ENCODE results near the gene PRKACA. TPM values are rescaled to one million over a fixed set of nuclear protein-coding genes. Genes with fewer than 3 reads are reported as not detected.
"Not testable (repeated sequence)": the region's sequence is repeated elsewhere in the genome, so short reads cannot be mapped to it uniquely, and the experiment has no call there.

PRKACA gene
- total and polyA plus RNA-seq, 7 donors, result 33.6 to 59.1 (median 36.6) TPM

DNA sequence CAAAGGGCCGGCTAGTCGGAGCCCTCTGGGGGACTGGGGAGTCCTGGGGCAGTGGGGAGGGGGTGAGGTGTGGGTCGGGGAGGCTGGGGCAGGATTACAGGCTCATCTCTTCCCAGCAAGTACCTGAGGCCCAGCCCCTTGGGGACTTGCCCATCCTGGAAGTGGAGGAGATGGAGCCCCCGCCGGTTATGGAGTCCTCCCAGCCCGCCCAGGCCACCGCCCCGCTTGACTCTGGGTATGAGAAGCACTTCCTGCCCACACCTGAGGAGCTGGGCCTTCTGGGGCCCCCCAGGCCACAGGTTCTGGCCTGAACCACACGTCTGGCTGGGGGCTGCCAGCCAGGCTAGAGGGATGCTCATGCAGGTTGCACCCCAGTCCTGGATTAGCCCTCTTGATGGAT lies 65.6 kb downstream of the PRKACA start:
- intact Hi-C loops (cut with DNase I), result no loop called here
- peaks cover 0 to 1% (median under 1%) of the 10 kb centered on the region in 4 donors for H3K4me1 ChIP-seq
- no peak for DNase-seq
- no peak overlapping the region for H3K4me3 ChIP-seq
- no peaks in the 10 kb centered on the region for H3K9me3 ChIP-seq
- H3K27ac ChIP-seq, result no peak overlapping the region
- H3K36me3 ChIP-seq, result no peaks in the 10 kb centered on the region
- TF ChIP-seq POLR2A (IDR thresholded peaks at IDR 0.05) (no peak), EP300 (IDR thresholded peaks at IDR 0.05) (no peak), POLR2AphosphoS5 (IDR thresholded peaks at IDR 0.05) (no peak)
- TF ChIP-seq, protein P1, sequence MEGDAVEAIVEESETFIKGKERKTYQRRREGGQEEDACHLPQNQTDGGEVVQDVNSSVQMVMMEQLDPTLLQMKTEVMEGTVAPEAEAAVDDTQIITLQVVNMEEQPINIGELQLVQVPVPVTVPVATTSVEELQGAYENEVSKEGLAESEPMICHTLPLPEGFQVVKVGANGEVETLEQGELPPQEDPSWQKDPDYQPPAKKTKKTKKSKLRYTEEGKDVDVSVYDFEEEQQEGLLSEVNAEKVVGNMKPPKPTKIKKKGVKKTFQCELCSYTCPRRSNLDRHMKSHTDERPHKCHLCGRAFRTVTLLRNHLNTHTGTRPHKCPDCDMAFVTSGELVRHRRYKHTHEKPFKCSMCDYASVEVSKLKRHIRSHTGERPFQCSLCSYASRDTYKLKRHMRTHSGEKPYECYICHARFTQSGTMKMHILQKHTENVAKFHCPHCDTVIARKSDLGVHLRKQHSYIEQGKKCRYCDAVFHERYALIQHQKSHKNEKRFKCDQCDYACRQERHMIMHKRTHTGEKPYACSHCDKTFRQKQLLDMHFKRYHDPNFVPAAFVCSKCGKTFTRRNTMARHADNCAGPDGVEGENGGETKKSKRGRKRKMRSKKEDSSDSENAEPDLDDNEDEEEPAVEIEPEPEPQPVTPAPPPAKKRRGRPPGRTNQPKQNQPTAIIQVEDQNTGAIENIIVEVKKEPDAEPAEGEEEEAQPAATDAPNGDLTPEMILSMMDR (IDR thresholded peaks at IDR 0.05), result no peak
- H3K27me3 ChIP-seq, result peaks cover 0 to 3% (median under 1%) of the 10 kb centered on the region in 3 donors
- WGBS, 2 donors, result 86 to 91% methylated on average over 9 of the region's 9 CpGs

DNA sequence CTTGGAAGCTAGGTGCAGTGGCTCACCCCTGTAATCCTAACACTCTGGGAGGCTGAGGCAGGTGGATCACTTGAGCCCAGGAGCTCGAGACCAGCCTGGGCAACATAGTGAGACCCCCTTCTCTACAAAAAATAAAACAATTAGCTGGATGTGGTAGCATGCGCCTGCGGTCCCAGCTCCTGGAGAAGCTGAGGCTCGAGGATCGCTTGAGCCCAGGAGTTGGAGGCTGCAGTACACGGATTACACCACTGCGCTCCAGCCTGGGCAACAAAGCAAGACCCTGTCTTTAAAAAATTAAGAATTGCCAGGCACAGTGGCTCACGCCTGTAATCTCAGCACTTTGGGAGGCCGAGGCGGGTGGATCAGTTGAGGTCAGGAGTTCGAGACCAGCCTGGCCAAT lies 66.6 kb downstream of the PRKACA start:
- intact Hi-C loops (cut with DNase I); H3K27me3 ChIP-seq; H3K4me1 ChIP-seq; H3K36me3 ChIP-seq; H3K9me3 ChIP-seq; H3K27ac ChIP-seq; H3K4me3 ChIP-seq; DNase-seq: not testable (repeated sequence)
- WGBS, 2 donors, result 95 to 96% methylated on average over 11 of the region's 11 CpGs

DNA sequence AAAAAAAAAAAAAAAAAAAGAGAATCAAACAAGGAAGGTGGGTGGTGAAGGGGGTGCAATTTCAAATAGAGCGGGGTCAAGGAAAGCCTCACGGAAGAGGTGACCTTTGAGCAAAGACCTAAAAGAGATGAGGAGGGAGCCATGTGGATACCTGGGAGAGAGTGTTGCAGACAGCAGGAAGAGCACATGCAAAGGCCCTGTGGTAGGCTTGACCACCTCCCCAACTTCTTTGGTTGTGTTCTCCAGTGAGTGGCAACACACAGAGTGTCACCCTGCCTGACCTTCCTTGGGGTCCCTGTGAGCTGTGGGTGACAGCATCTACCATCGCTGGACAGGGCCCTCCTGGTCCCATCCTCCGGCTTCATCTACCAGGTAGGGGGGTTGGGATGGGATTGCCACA lies 67.0 kb downstream of the PRKACA start:
- intact Hi-C loops (cut with DNase I), result no loop called here
- TF ChIP-seq POLR2A (IDR thresholded peaks at IDR 0.05), result no peak
- TF ChIP-seq, protein P1 (IDR thresholded peaks at IDR 0.05), result no peak
- TF ChIP-seq EP300 (IDR thresholded peaks at IDR 0.05), result no peak
- TF ChIP-seq POLR2AphosphoS5 (IDR thresholded peaks at IDR 0.05), result no peak
- WGBS, 2 donors, result 96 to 97% methylated on average over 4 of the region's 4 CpGs

DNA sequence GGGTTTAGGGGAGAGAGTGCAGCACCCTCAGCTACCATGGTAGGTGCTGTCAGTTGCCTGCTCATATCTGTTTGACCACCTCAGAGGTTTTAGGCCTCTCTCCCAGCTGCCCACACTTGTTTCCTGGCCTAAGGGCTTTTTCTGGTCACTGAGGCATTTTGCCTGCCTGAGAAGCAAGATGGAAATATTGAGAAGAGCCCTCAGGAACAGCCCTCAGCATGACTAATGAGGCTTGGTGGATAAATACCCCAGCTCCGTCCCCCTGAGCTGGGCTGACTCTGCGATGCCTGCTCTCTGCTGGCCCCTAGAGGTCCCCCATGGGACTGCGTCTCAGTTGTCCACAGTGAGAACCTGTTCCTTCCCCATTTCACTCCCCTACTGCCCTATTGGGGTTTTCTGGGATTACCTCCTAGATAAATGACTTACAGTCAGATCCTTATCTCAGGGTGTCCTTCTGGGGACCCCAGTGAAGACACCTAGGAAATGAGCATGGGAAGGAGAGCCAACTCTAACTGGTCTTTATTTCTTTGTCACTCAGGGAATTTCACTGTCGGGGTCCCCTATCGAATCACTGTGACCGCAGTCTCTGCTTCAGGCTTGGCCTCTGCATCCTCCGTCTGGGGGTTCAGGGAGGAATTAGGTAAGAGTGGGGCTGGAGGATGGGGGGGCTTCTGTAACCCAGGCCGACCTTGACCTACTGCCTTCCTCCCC lies 69.0 kb downstream of the PRKACA start:
- Histone ChIP-seq H3K9me3 (no peaks in the 10 kb centered on the region), H3K4me1 (no peaks in the 10 kb centered on the region), H3K27me3 (no peaks in the 10 kb centered on the region), H3K27ac (no peak overlapping the region), H3K36me3 (no peaks in the 10 kb centered on the region), H3K4me3 (no peak overlapping the region)
- 73 to 80% methylated on average over 8 of the region's 8 CpGs for WGBS, 2 donors
- DNase-seq, result no peak
- intact Hi-C loops (cut with DNase I), result loop anchor here (10.0 kb wide), 1 partner anchor 454 kb away; no protein-coding TSS in a partner anchor
- TF ChIP-seq, protein P1 (IDR thresholded peaks at IDR 0.05), result peak in 3 of 4 experiments; percentile 47 to 67 (median 48)
- TF ChIP-seq EP300 (IDR thresholded peaks at IDR 0.05), result no peak

More for the DNA sequence above, 67.0 kb downstream of the PRKACA start:
- no peaks in the 10 kb centered on the region for H3K27me3 ChIP-seq
- no peaks in the 10 kb centered on the region for H3K36me3 ChIP-seq
- no peak overlapping the region for H3K27ac ChIP-seq
- no peak overlapping the region for H3K4me3 ChIP-seq
- H3K9me3 ChIP-seq, result no peaks in the 10 kb centered on the region
- DNase-seq, result no peak
- no peaks in the 10 kb centered on the region for H3K4me1 ChIP-seq

DNA sequence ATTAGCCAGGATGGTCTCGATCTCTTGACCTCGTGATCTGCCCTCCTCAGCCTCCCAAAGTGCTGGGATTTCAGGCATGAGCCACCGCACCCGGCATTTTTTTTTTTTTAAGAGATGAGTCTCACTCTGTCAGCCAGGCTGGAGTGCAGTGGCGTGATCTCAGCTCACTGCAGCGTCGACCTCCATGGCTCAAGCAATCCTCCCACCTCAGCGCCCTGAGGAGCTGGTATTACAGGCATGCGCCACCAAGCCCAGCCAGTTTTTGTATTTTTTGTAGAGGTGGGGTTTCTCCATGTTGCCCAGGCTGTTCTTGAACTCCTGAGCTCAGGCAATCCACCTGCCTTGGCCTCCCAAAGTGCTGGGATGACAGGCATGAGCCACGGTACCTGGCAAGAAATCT lies 69.7 kb downstream of the PRKACA start:
- 96 to 99% methylated on average over 10 of the region's 10 CpGs for WGBS, 2 donors
- not testable (repeated sequence) for H3K9me3 ChIP-seq
- intact Hi-C loops (cut with DNase I), result loop anchor here (10.0 kb wide), 1 partner anchor 453 kb away; no protein-coding TSS in a partner anchor

More for the DNA sequence above, 69.7 kb downstream of the PRKACA start:
- not testable (repeated sequence) for H3K4me3 ChIP-seq, H3K36me3 ChIP-seq, DNase-seq, H3K27ac ChIP-seq, H3K4me1 ChIP-seq, H3K27me3 ChIP-seq
